SK-N-DZ (cell line): ENCODE results near the gene CDR2L.
"Not testable (repeated sequence)": the region's sequence is repeated elsewhere in the genome, so short reads cannot be mapped to it uniquely, and the experiment has no call there.

Experiments used
- DNase-seq: peaks from one replicate; pipeline ENCODE4 v3.0.0-alpha.2; 2015; ENCODE audit warnings: low spot score

The CDR2L gene

GRCh38 chr17:74959826-74960515, 27.5 kb upstream of the CDR2L start:
- no peak for DNase-seq

GRCh38 chr17:74960570-74961342, 26.7 kb upstream of the CDR2L start:
- peak; percentile 85 for DNase-seq

DNA sequence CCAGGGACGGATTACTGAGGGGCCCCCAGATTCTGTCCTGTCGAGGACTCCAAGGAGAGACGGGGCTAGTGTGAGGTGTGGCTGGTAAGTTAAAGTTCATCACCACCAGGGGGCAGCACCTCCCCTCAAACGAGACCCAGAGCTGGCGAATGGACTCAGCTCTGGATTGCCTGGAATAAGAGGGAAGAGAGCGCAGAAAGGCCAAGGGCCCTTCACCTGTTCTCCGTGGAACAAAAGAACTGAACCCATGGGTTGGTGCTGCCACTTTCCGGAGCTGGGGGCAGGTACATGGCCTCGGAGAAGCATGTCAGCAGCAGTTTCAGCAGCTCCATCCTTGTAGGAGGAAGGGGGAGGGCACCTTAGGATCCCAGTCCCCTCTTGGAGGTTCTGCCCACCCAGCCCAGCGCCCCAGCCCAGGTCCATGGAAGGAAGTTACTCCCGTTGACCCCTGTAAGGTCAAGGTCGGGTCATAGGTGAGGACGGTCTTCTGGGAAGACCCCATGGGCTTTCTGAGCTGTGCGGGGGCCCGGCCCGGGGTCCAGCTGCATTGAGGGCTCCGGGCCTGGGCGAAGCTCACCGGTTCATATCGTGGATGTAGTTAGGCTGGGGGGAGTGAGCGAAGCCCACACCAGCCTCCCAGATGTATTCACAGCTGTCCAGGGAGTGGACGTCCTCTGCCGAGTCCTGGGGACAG, 25.6 kb upstream of the CDR2L start:
- peak; percentile 90 for DNase-seq

DNA sequence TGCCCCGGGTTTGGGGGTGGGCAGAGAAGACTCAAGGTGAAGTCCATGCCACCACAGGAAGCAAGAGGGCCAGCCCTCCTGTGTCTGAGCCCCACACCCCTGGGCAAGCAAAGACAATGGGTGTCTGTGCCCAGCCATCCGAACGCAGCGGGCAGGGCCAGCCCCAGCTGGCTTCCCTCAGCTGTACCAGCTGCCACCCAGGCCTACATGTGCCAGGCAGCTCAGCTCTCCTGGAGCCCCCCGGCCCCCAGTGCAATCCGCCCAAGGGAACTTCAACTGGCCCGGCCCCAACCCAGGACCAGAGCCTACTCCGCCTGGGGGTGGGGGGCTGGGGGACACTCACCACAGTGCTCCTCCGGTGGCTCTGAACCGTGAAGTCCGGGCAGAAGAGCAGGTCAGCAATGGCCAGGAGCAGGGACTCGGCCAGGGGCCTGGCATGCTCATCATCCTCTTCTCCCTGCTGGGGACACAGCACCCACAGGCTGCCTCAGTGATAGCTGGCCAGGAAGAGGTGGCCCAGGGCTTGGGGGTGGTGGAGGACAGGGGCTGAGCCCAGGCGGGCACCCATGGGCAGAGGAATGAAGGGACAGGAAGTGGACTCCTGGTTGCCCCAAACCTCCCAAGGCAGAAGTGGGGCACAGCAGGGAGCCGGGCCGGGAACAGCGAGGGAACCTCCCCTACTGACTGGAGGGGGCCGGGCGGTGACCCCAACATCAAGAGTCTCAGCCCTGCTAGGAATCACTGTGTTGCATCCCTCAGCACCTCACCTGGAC, 24.6 kb upstream of the CDR2L start:
- DNase-seq = no peak

- peak; percentile 51 for DNase-seq
These were observed 23.8 kb upstream of the CDR2L start for GRCh38 chr17:74963656-74964055.

DNA sequence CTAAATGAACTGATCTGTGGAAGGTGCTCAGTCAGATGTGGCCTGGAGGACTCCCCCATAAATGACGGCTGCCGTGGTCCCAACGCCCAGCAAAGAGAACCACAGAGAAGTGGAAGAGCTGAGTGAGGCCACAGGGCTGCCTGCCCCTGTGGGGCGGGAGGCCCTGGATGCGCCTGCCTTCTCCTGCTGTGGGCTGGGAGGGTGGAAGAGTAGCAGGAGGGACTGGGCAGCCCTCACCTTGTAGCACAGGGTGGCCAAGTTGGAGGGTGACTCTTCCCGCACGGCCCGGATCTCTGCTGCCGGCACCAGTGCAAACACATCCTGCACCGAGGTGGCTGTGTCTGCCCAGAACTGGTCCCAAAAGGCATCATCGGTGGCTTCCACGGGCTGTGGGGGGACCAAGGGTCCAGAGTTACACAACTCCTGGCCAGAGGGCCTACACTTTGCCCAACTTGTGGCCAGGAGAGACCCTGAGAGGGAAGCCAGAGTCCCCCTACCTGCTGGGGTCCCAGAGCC, 23.1 kb upstream of the CDR2L start:
- DNase-seq = no peak

GRCh38 chr17:74964988-74965622, 22.3 kb upstream of the CDR2L start:
- DNase-seq = no peak

GRCh38 chr17:74968361-74968780, 19.1 kb upstream of the CDR2L start:
- DNase-seq = no peak

DNA sequence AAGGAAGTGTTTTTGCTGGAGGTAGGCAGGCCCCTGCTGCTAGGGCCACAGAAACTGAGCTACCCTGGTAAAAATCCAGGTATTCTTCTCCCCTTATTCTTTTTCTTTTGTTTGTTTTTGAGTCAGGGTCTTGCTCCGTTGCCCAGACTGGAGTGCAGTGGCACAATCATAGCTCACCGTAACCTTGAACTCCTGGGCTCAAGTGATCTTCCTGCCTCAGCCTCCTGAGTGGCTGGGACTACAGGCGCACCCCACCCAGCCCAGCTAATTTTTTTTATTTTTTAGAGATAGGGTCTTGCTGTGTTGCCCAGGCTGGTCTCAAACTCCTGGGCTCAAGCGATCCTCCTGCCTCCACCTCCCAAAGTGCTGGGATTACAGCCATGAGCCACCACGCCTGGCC, 17.9 kb upstream of the CDR2L start:
- DNase-seq = not testable (repeated sequence)

GRCh38 chr17:74970395-74970794, 17.0 kb upstream of the CDR2L start:
- no peak for DNase-seq

DNA sequence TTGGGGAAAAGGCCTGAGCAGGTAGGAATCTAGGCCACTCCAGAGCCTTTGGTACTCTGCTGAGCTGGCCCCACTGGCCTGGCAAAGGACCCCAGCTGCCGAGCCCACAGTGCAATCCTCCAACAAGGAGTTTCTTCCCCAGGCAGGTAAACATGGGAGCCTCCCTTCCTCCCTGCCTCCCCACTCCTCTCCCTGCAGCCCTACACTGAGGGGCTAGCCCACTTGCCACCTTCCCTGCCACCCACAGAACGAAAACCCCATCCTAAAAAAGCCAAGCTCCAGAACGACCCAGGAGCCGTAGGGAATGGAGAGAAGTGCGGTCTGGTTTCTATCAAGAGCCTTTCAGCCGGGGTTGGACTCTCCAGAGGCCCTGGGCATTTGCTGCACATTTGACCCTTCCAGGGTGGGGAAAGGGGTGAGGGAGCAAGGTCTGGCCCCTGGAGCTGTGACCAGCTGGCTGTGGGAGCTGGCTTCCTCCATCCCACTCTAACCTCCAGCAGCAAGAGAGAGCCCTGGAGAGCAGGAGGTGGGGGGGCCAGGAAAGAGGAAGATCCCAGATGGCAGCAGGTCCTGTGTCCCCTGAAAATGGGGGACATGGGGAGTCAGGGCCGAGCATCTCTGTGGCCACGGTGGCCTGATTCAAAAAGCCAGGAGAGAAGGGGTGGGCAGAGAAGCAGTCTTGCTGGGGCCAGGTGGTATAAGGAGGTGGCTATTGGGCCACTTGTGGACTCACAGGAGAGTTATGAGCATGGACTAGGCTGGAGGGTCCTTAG, 16.2 kb upstream of the CDR2L start:
- no peak for DNase-seq

DNA sequence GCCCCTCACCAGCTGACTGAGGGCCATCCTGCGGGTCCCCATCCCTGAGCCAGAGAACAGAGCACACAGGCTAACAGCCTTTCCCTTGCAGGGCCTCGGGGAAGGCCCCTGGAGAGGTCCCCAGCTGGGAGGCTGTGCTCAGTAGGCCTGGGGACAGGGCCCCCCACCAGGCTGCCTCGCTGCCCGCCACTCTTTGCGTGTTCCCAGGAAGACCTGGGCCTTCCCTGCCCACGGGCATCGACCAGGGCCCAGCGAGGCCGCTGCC, 15.7 kb upstream of the CDR2L start:
- no peak for DNase-seq

DNA sequence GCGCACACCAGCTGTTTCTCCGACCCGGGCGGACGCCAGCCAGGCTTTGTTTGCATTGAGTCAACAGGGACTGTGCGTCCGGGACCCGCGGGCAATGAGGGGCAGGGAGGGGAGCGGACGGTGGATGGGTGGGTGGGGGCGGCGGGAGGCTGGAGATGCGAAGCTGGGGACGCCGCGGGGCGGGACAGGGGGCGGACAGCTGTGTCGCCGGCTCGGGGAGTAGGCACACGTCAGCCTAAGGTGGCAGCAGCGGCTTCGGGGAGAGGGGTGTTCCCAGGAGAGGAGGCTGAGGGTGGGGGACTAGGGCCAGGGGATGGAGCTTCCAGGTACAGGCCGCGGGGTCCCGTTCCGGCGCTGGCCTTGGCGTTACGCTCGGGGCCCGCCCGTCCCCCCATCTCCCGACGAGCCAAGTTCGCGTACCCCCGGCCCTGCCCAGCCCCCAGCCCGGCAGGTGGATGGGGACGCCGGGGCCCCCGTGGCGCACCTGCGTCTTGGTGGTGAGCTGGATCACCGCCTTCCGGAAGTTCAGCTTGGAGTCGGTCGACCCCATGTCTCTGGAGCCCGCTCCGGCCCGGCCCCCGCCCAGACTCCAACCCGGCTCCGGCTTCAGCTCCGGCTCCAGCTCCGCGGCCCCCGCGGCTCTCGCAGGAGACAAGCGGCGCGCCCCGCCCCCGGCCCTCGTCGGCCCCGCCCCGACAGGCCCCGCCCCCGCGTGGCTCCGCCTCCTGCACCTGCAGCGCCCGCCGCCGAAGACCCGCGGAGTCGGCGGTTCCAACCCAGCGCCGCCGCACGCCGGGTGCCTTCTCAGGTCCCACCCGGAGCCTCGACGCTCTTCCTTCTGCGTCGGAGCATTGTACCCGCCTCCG, 15.1 kb upstream of the CDR2L start, which contains the start of gene HID1:
Gene HID1 (minus strand): TSS at position 653 of the 866 bp plus-strand sequence. CDS start 103 bp downstream, at position 550.
- DNase-seq = no peak

GRCh38 chr17:74972973-74973328, 14.5 kb upstream of the CDR2L start:
- DNase-seq = no peak

GRCh38 chr17:74975943-74976342, 11.5 kb upstream of the CDR2L start:
- DNase-seq = no peak

DNA sequence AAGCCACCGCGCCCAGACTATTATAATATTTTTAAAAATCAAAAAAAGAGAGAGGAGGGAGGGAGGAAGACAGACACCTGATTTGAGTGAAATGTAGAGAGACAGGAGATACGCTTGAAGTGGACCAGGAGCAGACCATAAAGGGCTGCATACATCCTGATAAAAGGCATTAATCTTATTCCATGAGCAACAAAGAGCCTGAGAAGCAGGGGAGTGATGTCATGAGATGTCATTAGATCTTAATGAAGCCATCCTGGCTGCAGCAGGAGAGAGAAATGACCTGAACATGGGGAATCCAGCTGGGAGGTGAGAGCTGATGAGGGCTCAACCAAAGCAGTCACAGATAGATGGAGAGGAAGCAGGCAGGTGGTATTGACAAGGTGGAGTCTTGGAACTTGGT, 9.6 kb upstream of the CDR2L start:
- no peak for DNase-seq

GRCh38 chr17:74978240-74978639, 9.2 kb upstream of the CDR2L start:
- no peak for DNase-seq

GRCh38 chr17:74979408-74980146, 7.9 kb upstream of the CDR2L start:
- no peak for DNase-seq
